Ishikawa (cell line): ENCODE data around the gene MGAT3.
A peak's percentile ranks its signal among the peaks of the same experiment; 100 is the strongest.

ENCODE experiments used
- CEBPB ChIP-seq: IDR thresholded peaks from 2 replicates; pipeline ENCODE4 v1.6.1; 2012
- CREB1 ChIP-seq: IDR thresholded peaks from 2 replicates; pipeline ENCODE4 v1.6.1; 2012; ENCODE audit warnings: low read depth
- EGR1 ChIP-seq: IDR thresholded peaks from 2 replicates; pipeline ENCODE4 v1.6.1; 2012
- EP300 ChIP-seq: IDR thresholded peaks from 2 replicates; pipeline ENCODE4 v1.6.1; 2012; ENCODE audit warnings: borderline replicate concordance
- NFIC ChIP-seq: IDR thresholded peaks from 2 replicates; pipeline ENCODE4 v1.6.1; 2012
- RAD21 ChIP-seq: IDR thresholded peaks from 2 replicates; pipeline ENCODE4 v1.6.1; 2012; ENCODE audit warnings: low read depth
- REST ChIP-seq: IDR thresholded peaks from 2 replicates; pipeline ENCODE4 v1.6.1; 2012; ENCODE audit warnings: low read depth, mild to moderate bottlenecking
- TAF1 ChIP-seq: IDR thresholded peaks from 2 replicates; pipeline ENCODE4 v1.6.1; 2012; ENCODE audit warnings: low read depth, mild to moderate bottlenecking
- TCF12 ChIP-seq: IDR thresholded peaks from 2 replicates; pipeline ENCODE4 v1.6.1; 2012; ENCODE audit warnings: low read depth
- TEAD4 ChIP-seq: IDR thresholded peaks from 2 replicates; pipeline ENCODE4 v1.6.1; 2012
- USF1 ChIP-seq: IDR thresholded peaks from 2 replicates; pipeline ENCODE4 v1.6.1; 2012
- YY1 ChIP-seq: IDR thresholded peaks from 2 replicates; pipeline ENCODE4 v1.6.1; 2012; ENCODE audit warnings: low read depth
- ZBTB7A ChIP-seq: IDR thresholded peaks from 2 replicates; pipeline ENCODE4 v1.6.1; 2012; ENCODE audit warnings: low read depth
- TF ChIP-seq, protein P1 (sequence below): IDR thresholded peaks from 2 replicates; pipeline ENCODE4 v1.6.1; 2012

Gene MGAT3

GRCh38 chr22:39521106-39521885, 64.5 kb downstream of the MGAT3 start:
- 0 out of 2 replicates have a peak, but pooled peaks have one; percentile 8 for TF ChIP-seq NFIC
- TF ChIP-seq EGR1: 0 out of 2 replicates have a peak, but pooled peaks have one; percentile 5

DNA sequence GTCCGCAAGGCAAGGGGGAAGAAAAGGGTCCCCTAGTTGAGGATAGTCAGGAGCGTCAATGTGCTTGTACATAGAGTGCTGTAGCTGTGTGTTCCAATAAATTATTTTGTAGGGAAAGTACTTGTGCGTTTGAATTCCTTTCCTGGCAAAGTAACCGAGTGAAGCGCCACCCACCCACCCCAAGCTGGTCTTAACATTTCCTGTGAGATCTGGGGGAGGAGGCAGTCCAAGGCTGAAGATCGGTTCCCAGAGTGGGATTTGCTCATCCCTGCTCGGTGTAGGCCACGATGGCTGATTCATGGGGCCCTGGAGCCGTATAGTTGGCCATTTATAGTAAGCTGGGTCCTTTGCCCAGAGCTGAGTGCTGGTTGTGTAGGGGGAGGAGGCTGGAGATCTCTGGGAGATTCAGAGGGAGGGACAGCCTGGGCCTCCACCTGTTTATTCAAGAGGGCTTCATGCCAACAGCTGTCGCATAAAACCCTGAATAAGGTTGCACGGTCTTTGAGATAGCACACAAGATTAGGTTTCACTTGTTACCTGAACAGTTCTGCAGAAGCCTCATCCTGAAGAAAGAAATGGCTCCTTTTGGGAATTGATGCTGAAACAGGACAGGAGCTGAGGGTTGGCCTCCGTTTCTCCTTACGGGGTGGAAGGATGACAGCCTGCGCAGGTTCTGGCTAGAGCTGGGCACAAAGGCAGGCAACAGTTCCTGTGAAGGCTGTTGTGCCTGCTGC, 65.9 kb downstream of the MGAT3 start:
- TF ChIP-seq, protein P1, sequence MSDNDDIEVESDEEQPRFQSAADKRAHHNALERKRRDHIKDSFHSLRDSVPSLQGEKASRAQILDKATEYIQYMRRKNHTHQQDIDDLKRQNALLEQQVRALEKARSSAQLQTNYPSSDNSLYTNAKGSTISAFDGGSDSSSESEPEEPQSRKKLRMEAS: 0 out of 2 replicates have a peak, but pooled peaks have one; percentile 18
- no peak for TF ChIP-seq TEAD4

DNA sequence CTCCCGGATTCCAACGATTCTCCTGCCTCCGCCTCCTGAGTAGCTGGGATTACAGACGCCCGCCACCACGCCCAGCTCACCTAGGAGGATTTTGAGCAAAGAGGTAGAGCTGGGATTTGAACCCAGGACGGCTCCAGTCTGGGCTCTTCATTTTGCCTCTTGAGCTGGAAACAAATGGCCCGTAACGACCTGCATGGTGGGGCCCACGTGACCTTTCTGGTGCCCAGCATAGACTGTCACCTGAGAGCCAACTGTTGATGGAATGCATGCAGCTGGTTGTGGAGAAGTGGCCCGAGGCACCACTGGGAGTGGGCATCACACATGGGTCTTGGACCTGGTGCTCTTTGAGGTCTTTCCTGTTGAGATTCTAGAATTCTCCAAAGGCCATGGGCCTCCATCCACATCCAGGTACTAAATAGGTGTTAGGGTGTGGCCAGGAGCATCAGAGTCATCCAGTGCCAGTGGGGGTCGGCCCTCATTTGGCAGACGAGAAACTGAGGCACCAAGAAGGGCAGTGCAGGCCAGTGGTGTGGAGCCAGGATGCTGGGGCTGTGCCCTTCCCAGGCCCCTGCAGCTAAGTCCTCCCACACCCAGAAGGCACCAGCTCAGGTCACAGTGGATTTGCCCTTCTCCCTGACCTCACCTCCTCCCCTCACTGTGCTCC, 67.4 kb downstream of the MGAT3 start:
- TF ChIP-seq CEBPB: no peak
- no peak for TF ChIP-seq NFIC
- TF ChIP-seq RAD21: no peak
- TF ChIP-seq TCF12: 0 out of 2 replicates have a peak, but pooled peaks have one; percentile 34
- TF ChIP-seq, protein P1: no peak
- peak; percentile 78 for TF ChIP-seq USF1
- no peak for TF ChIP-seq TEAD4
- TF ChIP-seq CREB1: no peak

DNA sequence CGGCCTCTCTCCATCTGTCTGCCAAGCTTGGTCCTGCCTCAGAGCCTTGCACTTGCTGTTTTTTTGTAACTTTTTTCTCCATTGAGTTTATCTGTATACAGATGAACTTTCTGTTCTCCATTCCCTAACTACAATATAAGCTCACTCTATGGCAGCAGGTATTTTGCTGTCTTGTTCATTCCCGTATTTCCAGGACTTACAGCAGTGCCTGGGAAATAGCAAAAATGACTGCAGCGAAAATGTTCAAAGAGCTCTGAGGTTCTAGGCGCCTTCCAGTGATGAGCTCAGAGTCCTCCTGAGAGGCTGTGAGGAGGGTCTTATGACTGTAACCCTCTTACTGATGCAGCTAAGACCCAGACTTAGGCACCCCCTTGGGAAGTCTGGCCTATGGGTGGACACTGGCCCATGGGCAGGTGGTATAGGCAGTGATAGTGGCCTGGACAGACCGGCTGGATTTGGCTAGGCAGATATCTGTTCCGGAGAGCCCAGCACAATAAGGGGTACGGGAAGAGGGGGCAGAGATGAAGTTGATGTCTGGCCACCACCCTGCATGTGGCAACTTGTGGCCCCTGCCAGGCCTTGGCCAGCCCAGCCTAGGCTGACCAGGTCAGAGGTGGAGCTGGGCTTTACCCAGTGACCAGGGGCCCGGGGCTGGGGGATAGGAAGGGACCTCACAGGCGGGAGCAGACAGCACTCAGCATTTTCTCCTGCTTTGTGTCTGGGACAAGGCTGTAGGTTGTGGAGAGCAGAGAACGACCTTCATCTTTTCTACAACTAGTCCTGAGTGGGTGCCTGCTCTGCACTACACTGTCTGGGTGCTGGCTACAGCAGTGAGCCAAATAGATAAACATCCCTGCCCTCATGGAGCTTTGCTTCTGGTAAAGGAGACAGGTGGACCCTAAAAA, 68.2 kb downstream of the MGAT3 start:
- TF ChIP-seq, protein P1: 0 out of 2 replicates have a peak, but pooled peaks have one; percentile 11
- TF ChIP-seq TCF12: no peak

- TF ChIP-seq NFIC: no peak
- TF ChIP-seq YY1: no peak
- no peak for TF ChIP-seq TAF1
- TF ChIP-seq TEAD4: no peak
Measured at GRCh38 chr22:39525658-39525975, 68.8 kb downstream of the MGAT3 start.

GRCh38 chr22:39526736-39527171, 69.9 kb downstream of the MGAT3 start:
- no peak for TF ChIP-seq USF1
- no peak for TF ChIP-seq ZBTB7A
- TF ChIP-seq REST: no peak
- TF ChIP-seq, protein P1: no peak
- no peak for TF ChIP-seq TCF12
- no peak for TF ChIP-seq NFIC
- no peak for TF ChIP-seq YY1
- TF ChIP-seq TEAD4: no peak
- no peak for TF ChIP-seq RAD21
- TF ChIP-seq TAF1: no peak
- no peak for TF ChIP-seq EP300
- no peak for TF ChIP-seq CREB1

DNA sequence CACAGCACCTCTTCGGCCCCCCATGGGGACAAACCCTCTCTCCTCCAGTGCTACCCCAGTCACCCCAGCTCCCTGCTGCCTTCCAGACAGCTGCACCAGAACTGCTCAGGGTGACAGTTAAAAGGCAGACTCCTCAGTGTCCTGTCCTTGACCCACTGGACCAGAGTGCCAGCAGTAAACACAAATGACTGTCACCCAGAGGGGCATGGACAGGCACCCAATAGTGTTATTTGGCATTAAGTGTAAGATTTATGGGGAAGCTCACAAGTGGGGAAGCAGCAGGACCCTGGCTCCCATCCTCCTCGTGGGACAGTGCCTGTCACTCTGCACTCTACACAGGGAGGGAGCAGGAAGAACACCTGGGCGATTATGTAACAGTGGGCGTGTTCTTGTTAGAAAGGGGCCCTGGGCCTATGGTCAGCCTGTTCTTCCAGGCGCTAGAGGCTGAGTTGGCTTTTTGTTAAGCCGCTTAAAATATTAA, 70.7 kb downstream of the MGAT3 start:
- TF ChIP-seq CEBPB: peak; percentile 82
- TF ChIP-seq, protein P1: peak; percentile 47; the same call in 1 of the 2 replicates
- TF ChIP-seq NFIC: no peak
- TF ChIP-seq EGR1: no peak
- TF ChIP-seq TCF12: no peak; the same call in 1 of the 2 replicates
